WI38 (cell line): Measurements from ENCODE around the gene FMNL2.
"Not testable (repeated sequence)": the region's sequence is repeated elsewhere in the genome, so short reads cannot be mapped to it uniquely, and the experiment has no call there.

Experiments
- H3K4me3 ChIP-seq: 2 replicates; pipeline ENCODE4 v1.5.1; 2011; ENCODE audit warnings: low read depth, mild to moderate bottlenecking, control low read depth, low read length
- TF ChIP-seq, protein P1 (sequence below): IDR thresholded peaks from 2 replicates; pipeline ENCODE4 v1.5.1; 2012; ENCODE audit warnings: low read depth, mild to moderate bottlenecking, control low read depth, low read length

FMNL2 gene

DNA sequence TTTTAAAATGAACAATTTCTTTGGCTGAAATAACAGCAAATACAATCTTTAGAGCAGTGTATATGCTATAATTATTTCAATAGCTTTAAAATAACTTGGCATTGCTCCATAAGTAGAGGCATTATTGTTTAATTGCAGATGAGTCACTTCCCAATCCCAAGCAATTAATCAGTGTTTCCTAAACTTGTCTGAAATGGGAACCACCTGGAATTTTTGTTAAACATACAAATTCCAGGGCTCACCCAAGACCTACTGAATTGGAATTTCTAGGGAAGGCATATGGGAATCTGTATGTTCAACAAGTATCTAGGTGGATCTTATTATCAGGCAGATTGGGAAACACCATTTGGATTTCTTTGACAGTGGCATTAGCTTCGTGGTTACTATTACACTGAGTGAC is 27.1 kb upstream of the FMNL2 start:
- TF ChIP-seq, protein P1, sequence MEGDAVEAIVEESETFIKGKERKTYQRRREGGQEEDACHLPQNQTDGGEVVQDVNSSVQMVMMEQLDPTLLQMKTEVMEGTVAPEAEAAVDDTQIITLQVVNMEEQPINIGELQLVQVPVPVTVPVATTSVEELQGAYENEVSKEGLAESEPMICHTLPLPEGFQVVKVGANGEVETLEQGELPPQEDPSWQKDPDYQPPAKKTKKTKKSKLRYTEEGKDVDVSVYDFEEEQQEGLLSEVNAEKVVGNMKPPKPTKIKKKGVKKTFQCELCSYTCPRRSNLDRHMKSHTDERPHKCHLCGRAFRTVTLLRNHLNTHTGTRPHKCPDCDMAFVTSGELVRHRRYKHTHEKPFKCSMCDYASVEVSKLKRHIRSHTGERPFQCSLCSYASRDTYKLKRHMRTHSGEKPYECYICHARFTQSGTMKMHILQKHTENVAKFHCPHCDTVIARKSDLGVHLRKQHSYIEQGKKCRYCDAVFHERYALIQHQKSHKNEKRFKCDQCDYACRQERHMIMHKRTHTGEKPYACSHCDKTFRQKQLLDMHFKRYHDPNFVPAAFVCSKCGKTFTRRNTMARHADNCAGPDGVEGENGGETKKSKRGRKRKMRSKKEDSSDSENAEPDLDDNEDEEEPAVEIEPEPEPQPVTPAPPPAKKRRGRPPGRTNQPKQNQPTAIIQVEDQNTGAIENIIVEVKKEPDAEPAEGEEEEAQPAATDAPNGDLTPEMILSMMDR: no peak
- H3K4me3 ChIP-seq: no peak overlapping the region

DNA sequence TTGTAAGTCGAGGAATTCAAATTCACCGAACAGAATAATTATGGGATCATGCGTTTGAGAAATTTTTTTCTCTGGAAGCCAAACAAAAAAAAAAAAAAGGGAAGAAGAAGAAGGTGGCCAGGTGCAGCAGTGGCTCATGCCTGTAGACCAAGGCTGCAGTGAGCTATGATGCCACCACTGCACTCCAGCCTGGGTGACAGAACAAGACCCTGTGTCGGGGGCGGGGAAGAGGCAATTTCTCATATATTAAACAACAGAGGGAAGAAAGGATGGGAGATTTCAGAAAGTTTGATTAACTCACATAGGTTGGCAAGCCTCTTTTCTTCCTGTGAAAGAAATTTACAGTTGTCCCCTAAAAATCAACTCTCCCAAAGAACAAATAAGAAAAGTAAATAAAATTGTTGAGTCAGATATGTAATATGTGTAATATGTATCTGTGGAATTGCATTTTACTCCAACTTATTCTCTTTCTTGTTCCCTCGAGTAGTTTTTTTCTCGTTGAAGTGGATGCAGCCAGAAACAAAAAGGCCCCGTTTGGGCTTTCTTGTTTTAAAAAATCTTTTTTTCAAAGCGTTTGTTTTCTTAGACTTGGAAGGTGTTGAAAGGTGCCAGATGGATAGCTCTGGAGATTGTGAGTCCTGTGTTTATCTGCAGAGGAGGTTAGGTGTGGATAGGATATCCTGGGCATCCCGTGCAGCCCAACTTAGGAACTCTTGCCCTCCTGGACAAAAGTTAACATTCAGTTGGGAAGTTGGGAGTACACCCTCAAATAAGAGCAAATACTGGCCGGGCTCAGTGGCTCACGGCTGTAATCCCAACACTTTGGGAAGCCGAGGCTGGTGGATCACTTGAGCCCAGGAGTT is 25.4 kb upstream of the FMNL2 start:
- TF ChIP-seq, protein P1: no peak
- no peak overlapping the region for H3K4me3 ChIP-seq

DNA sequence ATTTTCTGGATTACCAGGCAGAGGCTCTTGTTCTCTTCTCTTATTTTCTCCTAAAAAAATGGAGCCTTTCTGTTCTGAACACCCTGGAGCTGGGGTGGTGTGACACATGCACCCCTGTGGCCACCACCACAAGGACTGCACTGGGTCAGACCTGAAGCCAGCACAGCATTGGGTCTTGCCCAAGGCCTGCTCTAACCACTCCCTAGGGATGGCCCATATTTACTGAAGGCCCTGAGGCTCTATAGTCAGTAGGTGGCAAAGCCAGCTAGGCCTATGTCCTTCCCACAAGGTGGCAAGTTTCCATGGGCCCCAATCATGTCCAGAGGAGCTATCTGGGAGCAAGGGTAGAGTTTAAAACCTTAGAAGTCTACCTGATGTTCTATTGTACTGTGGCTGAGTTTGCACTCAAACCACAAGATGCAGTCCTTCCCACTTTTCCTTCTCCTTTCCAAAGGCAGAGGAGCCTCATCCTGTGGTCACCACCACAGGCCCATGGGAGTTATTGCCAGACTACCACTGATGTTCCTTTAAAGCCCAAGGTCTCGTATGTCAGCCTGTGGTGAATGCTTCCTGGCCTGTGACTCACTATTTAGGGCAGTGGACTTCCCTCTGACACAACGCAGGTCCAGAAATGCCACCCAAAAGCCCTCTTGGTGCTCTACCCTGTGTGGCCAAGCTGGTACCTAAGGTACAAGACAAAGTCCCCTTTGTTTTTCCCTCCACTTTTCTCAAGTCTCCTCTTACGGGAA is 15.0 kb upstream of the FMNL2 start:
- TF ChIP-seq, protein P1: no peak
- no peak overlapping the region for H3K4me3 ChIP-seq

DNA sequence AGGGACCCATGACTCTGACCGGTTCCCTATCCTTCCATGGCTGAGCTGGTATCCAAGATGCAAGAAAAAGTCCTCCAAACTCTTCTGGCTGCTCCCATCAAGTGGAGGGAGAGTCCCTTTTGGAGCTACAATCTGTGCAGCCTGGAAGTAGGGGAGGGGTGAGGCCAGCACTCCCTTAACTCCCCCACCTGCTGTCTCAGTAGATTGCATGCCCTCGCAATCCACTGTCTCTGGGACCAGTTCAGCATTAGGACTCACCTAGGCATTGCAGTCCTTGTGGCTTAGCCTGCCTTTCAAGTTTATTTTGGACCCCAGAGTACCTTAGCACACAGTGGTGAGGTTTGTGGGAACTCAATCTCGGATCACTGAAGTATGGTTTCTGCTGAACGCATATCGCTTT is 14.2 kb upstream of the FMNL2 start:
- H3K4me3 ChIP-seq: no peak overlapping the region
- TF ChIP-seq, protein P1: no peak

DNA sequence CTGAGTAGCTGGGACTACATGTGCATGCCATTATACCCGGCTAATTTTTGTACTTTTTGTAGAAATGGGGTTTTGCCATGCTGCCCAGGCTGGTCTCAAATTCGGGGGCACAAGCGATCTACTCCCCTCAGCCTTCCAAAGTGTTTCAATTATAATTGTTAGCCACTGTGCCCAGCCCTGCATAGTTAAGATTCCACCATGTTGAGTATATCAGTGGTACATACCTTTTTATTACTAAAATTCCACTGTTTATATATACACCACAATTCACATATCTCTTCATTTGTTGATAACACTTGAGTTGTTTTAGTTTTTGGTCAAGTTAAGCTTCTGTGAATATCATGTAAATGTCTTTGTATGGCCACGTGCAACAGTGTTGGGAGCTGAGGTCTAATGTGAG is 12.8 kb upstream of the FMNL2 start:
- no peak overlapping the region for H3K4me3 ChIP-seq
- TF ChIP-seq, protein P1: no peak

DNA sequence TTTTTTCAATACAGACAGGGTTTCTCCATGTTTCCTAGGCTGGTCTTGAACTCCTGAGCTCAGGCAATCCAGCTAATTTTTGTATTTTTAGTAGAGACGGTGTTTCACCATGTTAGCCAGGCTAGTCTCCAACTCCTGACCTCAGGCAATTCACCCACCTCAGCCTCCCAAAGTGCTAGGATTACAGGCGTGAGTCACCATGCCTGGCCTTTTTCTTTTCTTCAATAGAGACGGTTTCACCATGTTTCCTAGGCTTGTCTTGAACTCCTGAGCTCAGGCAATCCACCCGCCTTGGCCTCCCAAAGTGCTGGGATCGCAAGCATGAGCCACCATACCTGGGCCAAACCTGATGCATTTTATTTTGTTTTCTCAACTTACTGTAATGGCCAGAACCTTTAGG is 9.8 kb upstream of the FMNL2 start:
- H3K4me3 ChIP-seq: not testable (repeated sequence)

DNA sequence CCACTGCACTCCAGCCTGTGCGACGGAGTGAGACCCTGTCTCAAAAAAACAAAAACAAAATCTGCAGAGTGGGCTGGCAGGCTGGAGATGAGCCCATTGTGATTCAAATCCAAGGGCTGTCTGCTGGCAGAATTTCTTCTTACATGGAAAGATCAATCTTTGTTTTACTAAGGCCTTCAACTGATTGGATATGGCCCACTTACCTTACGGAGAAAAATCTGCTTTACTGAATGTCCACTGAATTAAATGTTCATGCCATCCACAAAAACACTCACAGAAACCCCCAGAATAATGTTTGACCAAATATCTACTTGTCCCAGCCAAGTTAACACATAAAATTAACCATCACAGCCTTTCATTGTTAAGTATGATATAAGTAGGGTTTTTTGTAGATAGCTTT is 8.3 kb upstream of the FMNL2 start:
- TF ChIP-seq, protein P1: no peak
- H3K4me3 ChIP-seq: no peak overlapping the region
